ENCODE results near the gene THRB. TPM values are rescaled to one million over a fixed set of nuclear protein-coding genes. Genes with fewer than 3 reads are reported as not detected.

The THRB gene
- total and polyA plus RNA-seq, 9 of the 15 experiments (the other 6 are each of a cell fraction or from before 2014, with no cell fraction given) = 1.7 to 14.9 (median 6.9) TPM

GRCh38 chr3:24541935-24542334, 47.3 kb upstream of the THRB start (continued):
- TF ChIP-seq KDM4B (IDR thresholded peaks at IDR 0.05; ENCODE audit: borderline replicate concordance in 2 of 2, low read depth in 1 of 2) (no peak), FIP1L1 (IDR thresholded peaks at IDR 0.05; ENCODE audit: low read depth, low read length, poor library complexity, severe bottlenecking) (no peak), TSHZ1 (CRISPR knock-in tag; IDR thresholded peaks at IDR 0.05) (no peak), U2AF1 (optimal IDR thresholded peaks at IDR 0.05; ENCODE audit: low read depth, low read length) (no peak), DEAF1 (CRISPR knock-in tag; IDR thresholded peaks at IDR 0.05) (no peak), CCAR2 (IDR thresholded peaks at IDR 0.05; ENCODE audit: low read depth, low read length) (no peak), KLF1 (tag; IDR thresholded peaks at IDR 0.05) (no peak), ZFP91 (CRISPR knock-in tag; IDR thresholded peaks at IDR 0.05) (no peak), TCF15 (CRISPR knock-in tag; IDR thresholded peaks at IDR 0.05) (no peak)

Measured in K562 (cell line).